Tongue (tissue), 1 donor: ENCODE measurements around the gene EMX2. TPM values are rescaled to one million over a fixed set of nuclear protein-coding genes. Genes with fewer than 3 reads are reported as not detected.

Source experiments
- total RNA-seq: library from RNA; depleted of rRNA; stranded (reverse); fragments of >200 nt; gene quantifications from one replicate; pipeline ENCODE4 v1.2.3, GENCODE V29; 2014

Gene EMX2
- total RNA-seq, 1 donor from 2014 or later, result 1.9 TPM

Other genes starting within 250 kb of the EMX2 start
- 22.6 TPM for gene PDZD8, start 167.3 kb upstream of the EMX2 start, total RNA-seq